Muscle layer of duodenum (tissue), 2 donors: ENCODE results near the gene SIN3B.

Experiments used
- H3K27ac ChIP-seq: one replicate; pipeline ENCODE4 v1.7.0; 2013; ENCODE audit warnings: mild to moderate bottlenecking, low read length
- H3K27me3 ChIP-seq: one replicate; pipeline ENCODE4 v1.7.0; 2013; ENCODE audit warnings: low read depth, mild to moderate bottlenecking, control low read depth, low read length
- H3K36me3 ChIP-seq, 2 donors: one replicate each; pipeline ENCODE4 v1.7.0; 2013; ENCODE audit warnings: low read length in 2 of 2, control low read depth in 1 of 2, mild to moderate bottlenecking in 1 of 2; ENCODE audit not compliant: insufficient read depth in 2 of 2, control insufficient read depth in 1 of 2
- H3K4me1 ChIP-seq, 2 donors: one replicate each; pipeline ENCODE4 v1.7.0; 2013; ENCODE audit warnings: low read length in 2 of 2, mild to moderate bottlenecking in 2 of 2, control low read depth in 1 of 2, moderate library complexity in 1 of 2; ENCODE audit not compliant: insufficient read depth in 2 of 2, control insufficient read depth in 1 of 2
- H3K4me3 ChIP-seq, 2 donors: one replicate each; pipeline ENCODE4 v1.7.0; 2013; ENCODE audit warnings: low read length in 2 of 2, low read depth in 1 of 2, mild to moderate bottlenecking in 1 of 2
- H3K9me3 ChIP-seq, 2 donors: one replicate each; pipeline ENCODE4 v1.7.0; 2013; ENCODE audit warnings: low read length in 2 of 2, control low read depth in 1 of 2, mild to moderate bottlenecking in 1 of 2; ENCODE audit not compliant: control insufficient read depth in 1 of 2
- donor health status: healthy.

The SIN3B gene

DNA sequence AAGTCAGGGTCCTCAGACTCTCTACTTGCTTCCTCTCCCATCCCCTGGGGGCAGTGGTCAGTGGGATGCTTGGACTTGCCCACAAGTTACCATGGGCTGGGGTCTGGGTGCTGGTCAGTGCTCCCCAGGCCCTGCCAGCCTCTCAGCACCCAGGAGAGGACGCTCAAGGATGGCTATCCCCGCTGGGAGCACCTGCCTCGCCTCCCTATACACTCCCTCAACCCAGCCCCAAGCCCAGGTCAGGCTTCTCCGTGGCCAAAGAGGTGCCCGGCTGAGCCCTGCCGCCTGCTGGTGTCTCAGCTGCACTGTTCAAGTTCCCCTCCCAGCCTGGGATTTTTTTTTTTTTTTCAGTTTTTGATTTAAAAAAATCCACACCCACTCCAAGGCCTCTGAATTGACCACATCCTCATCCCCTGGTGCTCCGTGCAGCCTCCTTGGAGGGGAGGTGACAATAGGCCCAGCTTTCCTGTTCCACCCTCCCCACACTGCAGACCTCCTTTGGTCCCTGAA is 70.4 kb downstream of the SIN3B start:
- no peaks in the 10 kb centered on the region for H3K9me3 ChIP-seq
- no peaks in the 10 kb centered on the region for H3K27me3 ChIP-seq
- no peak overlapping the region for H3K27ac ChIP-seq
- no peaks in the 10 kb centered on the region for H3K36me3 ChIP-seq
- H3K4me3 ChIP-seq = no peak overlapping the region
- peaks cover 0 to 6% of the 10 kb centered on the region in 2 donors for H3K4me1 ChIP-seq

- Histone ChIP-seq H3K27ac (no peak overlapping the region), H3K27me3 (no peaks in the 10 kb centered on the region), H3K9me3 (no peaks in the 10 kb centered on the region), H3K4me1 (no peaks in the 10 kb centered on the region), H3K36me3 (no peaks in the 10 kb centered on the region), H3K4me3 (no peak overlapping the region)
Observed at GRCh38 chr19:16901491-16902175, 72.4 kb downstream of the SIN3B start.

GRCh38 chr19:16902545-16902944 is 73.3 kb downstream of the SIN3B start:
- Histone ChIP-seq H3K36me3 (no peaks in the 10 kb centered on the region), H3K27ac (no peak overlapping the region), H3K4me1 (no peaks in the 10 kb centered on the region), H3K27me3 (no peaks in the 10 kb centered on the region), H3K4me3 (no peak overlapping the region), H3K9me3 (no peaks in the 10 kb centered on the region)

- no peak overlapping the region for H3K27ac ChIP-seq
- no peaks in the 10 kb centered on the region for H3K9me3 ChIP-seq
- H3K4me1 ChIP-seq = no peaks in the 10 kb centered on the region
- H3K36me3 ChIP-seq = no peaks in the 10 kb centered on the region
- no peaks in the 10 kb centered on the region for H3K27me3 ChIP-seq
- no peak overlapping the region for H3K4me3 ChIP-seq
Observed at GRCh38 chr19:16903347-16903746, 74.1 kb downstream of the SIN3B start.

DNA sequence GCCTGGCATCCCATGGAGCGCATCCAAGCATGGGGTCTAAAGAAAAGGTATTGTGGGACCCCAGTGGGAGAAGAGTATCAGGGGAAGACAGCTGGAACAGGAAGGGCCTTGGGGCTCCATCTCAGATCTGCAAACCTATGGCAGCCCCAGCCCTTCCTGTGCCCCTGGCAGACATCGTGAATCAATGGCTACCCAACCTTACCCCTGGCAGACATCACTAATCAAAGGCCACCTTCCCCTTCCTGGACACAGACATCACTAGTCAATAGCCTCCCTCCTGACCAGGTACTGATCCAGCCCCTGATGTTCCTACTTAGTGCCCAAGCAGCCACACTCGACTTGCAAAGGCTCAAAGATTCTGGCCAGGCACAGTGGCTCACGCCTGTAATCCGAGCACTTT is 75.4 kb downstream of the SIN3B start:
- no peak overlapping the region for H3K27ac ChIP-seq
- no peaks in the 10 kb centered on the region for H3K36me3 ChIP-seq
- H3K4me1 ChIP-seq = no peaks in the 10 kb centered on the region
- no peaks in the 10 kb centered on the region for H3K9me3 ChIP-seq
- no peaks in the 10 kb centered on the region for H3K27me3 ChIP-seq
- H3K4me3 ChIP-seq = no peak overlapping the region

GRCh38 chr19:16908759-16909158 is 79.6 kb downstream of the SIN3B start:
- H3K4me1 ChIP-seq = no peaks in the 10 kb centered on the region
- no peaks in the 10 kb centered on the region for H3K36me3 ChIP-seq
- no peak overlapping the region for H3K4me3 ChIP-seq
- peaks cover 12 to 15% of the 10 kb centered on the region in 2 donors for H3K9me3 ChIP-seq
- H3K27me3 ChIP-seq = no peaks in the 10 kb centered on the region
- H3K27ac ChIP-seq = no peak overlapping the region

- no peaks in the 10 kb centered on the region for H3K36me3 ChIP-seq
- H3K27ac ChIP-seq = no peak overlapping the region
- no peaks in the 10 kb centered on the region for H3K27me3 ChIP-seq
- no peaks in the 10 kb centered on the region for H3K4me1 ChIP-seq
- peaks cover 17 to 32% of the 10 kb centered on the region in 2 donors for H3K9me3 ChIP-seq
- H3K4me3 ChIP-seq = no peak overlapping the region
Observed at GRCh38 chr19:16911046-16911445, 81.8 kb downstream of the SIN3B start.

DNA sequence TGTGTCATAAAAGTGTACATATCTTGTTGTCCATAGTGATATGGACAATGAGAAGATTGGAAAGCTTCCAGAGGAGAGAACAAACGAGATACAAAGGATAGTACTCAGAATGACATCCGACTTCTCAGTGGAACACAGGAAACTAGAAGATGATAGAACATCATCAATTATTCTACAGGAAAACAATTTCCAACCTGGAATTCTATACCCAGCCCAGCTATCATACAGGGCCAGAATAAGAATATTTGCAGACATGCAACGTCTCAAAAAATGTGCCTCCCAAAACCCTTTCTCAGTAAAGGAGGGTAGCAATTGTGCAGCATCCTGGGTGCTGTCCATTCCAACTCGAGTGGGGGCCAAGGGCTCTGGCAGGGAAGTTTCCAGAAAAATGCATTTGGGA is 83.6 kb downstream of the SIN3B start:
- Histone ChIP-seq H3K4me1 (no peaks in the 10 kb centered on the region), H3K27ac (no peak overlapping the region), H3K36me3 (no peaks in the 10 kb centered on the region), H3K9me3 (peaks cover 17 to 34% of the 10 kb centered on the region in 2 donors), H3K4me3 (no peak overlapping the region), H3K27me3 (no peaks in the 10 kb centered on the region)

DNA sequence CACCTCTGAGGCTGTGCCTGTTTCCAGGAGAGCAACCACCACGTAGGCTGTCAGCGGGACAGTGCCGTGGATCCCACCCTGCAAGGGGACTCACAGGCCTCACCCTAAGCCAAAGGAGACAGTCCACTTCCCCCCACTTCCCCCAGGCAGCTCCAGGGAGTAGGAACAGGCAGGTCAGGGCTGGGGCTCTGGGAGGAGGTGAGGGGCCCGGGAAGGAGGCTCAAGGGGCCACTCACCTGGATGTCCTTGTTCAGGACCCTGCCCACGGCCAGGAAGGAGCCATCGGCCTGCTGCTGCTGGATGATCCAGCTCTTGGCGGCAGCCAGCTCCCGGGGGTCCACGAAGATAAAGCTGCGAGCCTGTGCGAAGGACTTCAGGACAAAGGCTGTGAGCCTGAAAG is 85.2 kb downstream of the SIN3B start:
- Histone ChIP-seq H3K27me3 (no peaks in the 10 kb centered on the region), H3K27ac (no peak overlapping the region), H3K36me3 (no peaks in the 10 kb centered on the region), H3K4me3 (no peak overlapping the region), H3K9me3 (peaks cover 17 to 37% of the 10 kb centered on the region in 2 donors), H3K4me1 (no peaks in the 10 kb centered on the region)

DNA sequence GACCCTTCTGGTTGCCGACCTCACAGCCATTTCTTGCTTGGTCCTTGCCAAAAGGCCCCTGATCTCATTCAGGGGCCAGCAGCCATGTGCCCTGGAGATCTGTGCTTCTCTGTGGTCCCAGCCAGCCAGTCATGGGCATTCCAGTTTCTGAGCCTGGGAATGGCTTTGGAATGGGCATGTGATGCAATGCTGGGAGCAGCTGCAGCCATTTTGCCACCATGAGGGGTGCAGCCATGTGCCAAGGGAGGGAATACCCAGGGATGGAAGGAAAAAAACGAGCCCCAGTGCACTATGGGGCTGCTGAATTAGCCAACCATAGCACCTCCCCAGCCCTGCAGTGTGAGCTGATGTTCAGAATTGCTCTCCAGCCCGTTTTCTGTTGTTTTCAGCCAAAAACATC is 85.9 kb downstream of the SIN3B start:
- Histone ChIP-seq H3K27ac (no peak overlapping the region), H3K27me3 (no peaks in the 10 kb centered on the region), H3K4me3 (peak overlapping the region in 1 of 2 donors; percentile 6), H3K36me3 (no peaks in the 10 kb centered on the region), H3K9me3 (peaks cover 17 to 43% of the 10 kb centered on the region in 2 donors), H3K4me1 (no peaks in the 10 kb centered on the region)

- no peak overlapping the region for H3K4me3 ChIP-seq
- no peak overlapping the region for H3K27ac ChIP-seq
- no peaks in the 10 kb centered on the region for H3K4me1 ChIP-seq
- no peaks in the 10 kb centered on the region for H3K27me3 ChIP-seq
- H3K9me3 ChIP-seq = peaks cover 17 to 43% of the 10 kb centered on the region in 2 donors
- no peaks in the 10 kb centered on the region for H3K36me3 ChIP-seq
Observed at GRCh38 chr19:16915734-16916133, 86.5 kb downstream of the SIN3B start.

- peaks cover 17 to 42% of the 10 kb centered on the region in 2 donors for H3K9me3 ChIP-seq
- no peak overlapping the region for H3K4me3 ChIP-seq
- no peak overlapping the region for H3K27ac ChIP-seq
- no peaks in the 10 kb centered on the region for H3K27me3 ChIP-seq
- H3K36me3 ChIP-seq = no peaks in the 10 kb centered on the region
- H3K4me1 ChIP-seq = no peaks in the 10 kb centered on the region
Observed at GRCh38 chr19:16917401-16917800, 88.2 kb downstream of the SIN3B start.
